NCI-H146 (cell line): ENCODE data around the gene NTRK3.

ENCODE experiments used
- DNase-seq: peaks from one replicate; lab custom pipeline; 2025; lab: John Stamatoyannopoulos, UW

The NTRK3 gene

GRCh38 chr15:88028024-88028423 is 228.5 kb downstream of the NTRK3 start:
- no peak for DNase-seq

GRCh38 chr15:88023914-88024313 is 232.6 kb downstream of the NTRK3 start:
- DNase-seq = no peak

- DNase-seq = no peak
These were observed 233.8 kb downstream of the NTRK3 start for GRCh38 chr15:88022716-88023115.

GRCh38 chr15:88021601-88022000 is 234.9 kb downstream of the NTRK3 start:
- DNase-seq = no peak

- DNase-seq = no peak
These were observed 235.7 kb downstream of the NTRK3 start for GRCh38 chr15:88020806-88021205.

GRCh38 chr15:88019656-88020055 is 236.9 kb downstream of the NTRK3 start:
- no peak for DNase-seq

- DNase-seq = no peak
These were observed 237.5 kb downstream of the NTRK3 start for GRCh38 chr15:88018869-88019641.

GRCh38 chr15:88017753-88018152 is 238.8 kb downstream of the NTRK3 start:
- DNase-seq = no peak

- DNase-seq = no peak
These were observed 240.1 kb downstream of the NTRK3 start for GRCh38 chr15:88016406-88016805.

- no peak for DNase-seq
These were observed 241.2 kb downstream of the NTRK3 start for GRCh38 chr15:88015228-88015860.

GRCh38 chr15:88014454-88015160 is 241.9 kb downstream of the NTRK3 start:
- no peak for DNase-seq

GRCh38 chr15:88013111-88013510 is 243.4 kb downstream of the NTRK3 start:
- no peak for DNase-seq

GRCh38 chr15:88012688-88013087 is 243.9 kb downstream of the NTRK3 start:
- DNase-seq = no peak

- DNase-seq = no peak
These were observed 244.3 kb downstream of the NTRK3 start for GRCh38 chr15:88012233-88012632.

- DNase-seq = no peak
These were observed 245.0 kb downstream of the NTRK3 start for GRCh38 chr15:88011533-88011932.

- DNase-seq = no peak
These were observed 250.4 kb downstream of the NTRK3 start for GRCh38 chr15:88006146-88006545.

- DNase-seq = no peak
These were observed 252.1 kb downstream of the NTRK3 start for GRCh38 chr15:88004399-88004798.

- no peak for DNase-seq
These were observed 252.8 kb downstream of the NTRK3 start for GRCh38 chr15:88003541-88004327.

GRCh38 chr15:88002706-88003105 is 253.8 kb downstream of the NTRK3 start:
- no peak for DNase-seq

- DNase-seq = no peak
These were observed 257.9 kb downstream of the NTRK3 start for GRCh38 chr15:87998630-87999029.

- no peak for DNase-seq
These were observed 269.8 kb downstream of the NTRK3 start for GRCh38 chr15:87986776-87987175.

- no peak for DNase-seq
These were observed 271.1 kb downstream of the NTRK3 start for GRCh38 chr15:87985451-87985850.
